22Rv1 (cell line): ENCODE data around the gene CAPN1.

Source experiments
- ZFX ChIP-seq: fragments of 450-650 bp; IDR thresholded peaks from 2 replicates; pipeline ENCODE4 v1.6.1; 2017; ENCODE audit warnings: antibody characterized with exemption, borderline replicate concordance
- TF ChIP-seq, protein P1 (sequence below): fragments of 450-650 bp; IDR thresholded peaks from 2 replicates; pipeline ENCODE4 v1.5.1; 2017; ENCODE audit warnings: mild to moderate bottlenecking

GRCh38 chr11:65225279-65226102, 43.8 kb downstream of the CAPN1 start:
- TF ChIP-seq, protein P1, sequence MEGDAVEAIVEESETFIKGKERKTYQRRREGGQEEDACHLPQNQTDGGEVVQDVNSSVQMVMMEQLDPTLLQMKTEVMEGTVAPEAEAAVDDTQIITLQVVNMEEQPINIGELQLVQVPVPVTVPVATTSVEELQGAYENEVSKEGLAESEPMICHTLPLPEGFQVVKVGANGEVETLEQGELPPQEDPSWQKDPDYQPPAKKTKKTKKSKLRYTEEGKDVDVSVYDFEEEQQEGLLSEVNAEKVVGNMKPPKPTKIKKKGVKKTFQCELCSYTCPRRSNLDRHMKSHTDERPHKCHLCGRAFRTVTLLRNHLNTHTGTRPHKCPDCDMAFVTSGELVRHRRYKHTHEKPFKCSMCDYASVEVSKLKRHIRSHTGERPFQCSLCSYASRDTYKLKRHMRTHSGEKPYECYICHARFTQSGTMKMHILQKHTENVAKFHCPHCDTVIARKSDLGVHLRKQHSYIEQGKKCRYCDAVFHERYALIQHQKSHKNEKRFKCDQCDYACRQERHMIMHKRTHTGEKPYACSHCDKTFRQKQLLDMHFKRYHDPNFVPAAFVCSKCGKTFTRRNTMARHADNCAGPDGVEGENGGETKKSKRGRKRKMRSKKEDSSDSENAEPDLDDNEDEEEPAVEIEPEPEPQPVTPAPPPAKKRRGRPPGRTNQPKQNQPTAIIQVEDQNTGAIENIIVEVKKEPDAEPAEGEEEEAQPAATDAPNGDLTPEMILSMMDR: peak; percentile 74
- no peak for TF ChIP-seq ZFX
